ENCODE measurements around the gene MKNK1.

MKNK1 gene

GRCh38 chr1:46536527-46536926, 67.5 kb downstream of the MKNK1 start:
- no peak for DNase-seq

GRCh38 chr1:46535063-46535462, 69.0 kb downstream of the MKNK1 start:
- peak; percentile 14 for DNase-seq

- peak; percentile 56 for DNase-seq
These were observed 70.7 kb downstream of the MKNK1 start for GRCh38 chr1:46533179-46533864.

GRCh38 chr1:46532498-46533178, 71.4 kb downstream of the MKNK1 start:
- peak; percentile 71 for DNase-seq

GRCh38 chr1:46532095-46532494, 72.0 kb downstream of the MKNK1 start:
- DNase-seq, result no peak

GRCh38 chr1:46530791-46531409, 73.2 kb downstream of the MKNK1 start:
- no peak for DNase-seq

GRCh38 chr1:46530311-46530710, 73.8 kb downstream of the MKNK1 start:
- no peak for DNase-seq

- no peak for DNase-seq
These were observed 74.9 kb downstream of the MKNK1 start for GRCh38 chr1:46529031-46529630.

- DNase-seq, result no peak
These were observed 75.6 kb downstream of the MKNK1 start for GRCh38 chr1:46528297-46528955.

GRCh38 chr1:46527474-46528296, 76.4 kb downstream of the MKNK1 start:
- peak; percentile 72 for DNase-seq

GRCh38 chr1:46526691-46527291, 77.3 kb downstream of the MKNK1 start:
- DNase-seq, result no peak

GRCh38 chr1:46526013-46526690, 77.9 kb downstream of the MKNK1 start:
- no peak for DNase-seq

- no peak for DNase-seq
These were observed 78.7 kb downstream of the MKNK1 start for GRCh38 chr1:46525253-46525983.

- DNase-seq, result no peak
These were observed 79.2 kb downstream of the MKNK1 start for GRCh38 chr1:46524843-46525242.

GRCh38 chr1:46523496-46524353, 80.3 kb downstream of the MKNK1 start:
- no peak for DNase-seq

GRCh38 chr1:46522969-46523320, 81.1 kb downstream of the MKNK1 start:
- DNase-seq, result no peak

GRCh38 chr1:46522184-46522968, 81.7 kb downstream of the MKNK1 start:
- DNase-seq, result no peak

- DNase-seq, result no peak
These were observed 82.7 kb downstream of the MKNK1 start for GRCh38 chr1:46521414-46521813.
